HepG2 (cell line): ENCODE measurements around the gene ENTPD2. TPM values are rescaled to one million over a fixed set of nuclear protein-coding genes. Genes with fewer than 3 reads are reported as not detected.

Source experiments
- CHD4 ChIP-seq: fragments of 200-600 bp; sonication (generic); IDR thresholded peaks from 2 replicates; pipeline ENCODE4 v1.7.0; 2017; ENCODE audit warnings: mild to moderate bottlenecking, low read length, borderline replicate concordance
- CSRNP2 ChIP-seq: sonication (generic); formaldehyde crosslinking; conservative IDR thresholded peaks from 2 replicates; pipeline ENCODE4 v1.8.0; 2022; ENCODE audit warnings: low read depth, missing genetic modification reagents
- GATAD2A ChIP-seq: IDR thresholded peaks from 2 replicates; pipeline ENCODE4 v1.6.1; 2016
- HNF1A ChIP-seq, 2 experiments: sonication (generic) in 1 of 2; formaldehyde crosslinking in 1 of 2; IDR thresholded peaks; 2 replicates each; pipeline versions ENCODE4 v1.4.0 to v1.6.1; 2016 to 2020; ENCODE audit warnings: borderline replicate concordance in 1 of 2, low read depth in 1 of 2, mild to moderate bottlenecking in 1 of 2, missing genetic modification reagents in 1 of 2
- KAT7 ChIP-seq: IDR thresholded peaks from 2 replicates; pipeline ENCODE4 v1.6.1; 2018; ENCODE audit warnings: borderline replicate concordance, missing compliant biosample characterization
- KDM2A ChIP-seq: sonication (generic); formaldehyde crosslinking; IDR thresholded peaks from 2 replicates; pipeline ENCODE4 v1.4.0; 2020; ENCODE audit warnings: low read depth, missing genetic modification reagents, borderline replicate concordance
- NR2F2 ChIP-seq: IDR thresholded peaks from 2 replicates; pipeline ENCODE4 v1.6.1; 2012; ENCODE audit warnings: low read depth, inconsistent platforms, borderline replicate concordance
- POLR2G ChIP-seq: fragments of 200-400 bp; formaldehyde crosslinking; IDR thresholded peaks from 2 replicates; pipeline ENCODE4 v1.6.1; 2018; ENCODE audit warnings: mild to moderate bottlenecking, low read depth, low read length, moderate library complexity
- XBP1 ChIP-seq: sonication (generic); formaldehyde crosslinking; IDR thresholded peaks from 2 replicates; pipeline ENCODE4 v1.5.0; 2020; ENCODE audit warnings: missing genetic modification reagents
- ZNF296 ChIP-seq: sonication (generic); formaldehyde crosslinking; conservative IDR thresholded peaks from 2 replicates; pipeline ENCODE4 v1.5.0; 2020; ENCODE audit warnings: mild to moderate bottlenecking, missing genetic modification reagents
- ZNF33B ChIP-seq: sonication (generic); formaldehyde crosslinking; IDR thresholded peaks from 2 replicates; pipeline ENCODE4 v1.5.1; 2020; ENCODE audit warnings: mild to moderate bottlenecking, missing genetic modification reagents
- ZNF407 ChIP-seq: sonication (generic); formaldehyde crosslinking; IDR thresholded peaks from one replicate; pipeline ENCODE4 v1.5.1; 2020; ENCODE audit warnings: mild to moderate bottlenecking, missing genetic modification reagents; ENCODE audit errors: not compliant biosample characterization
- ZNF510 ChIP-seq: sonication (generic); formaldehyde crosslinking; IDR thresholded peaks from 2 replicates; pipeline ENCODE4 v1.4.0; 2020; ENCODE audit warnings: low read depth, mild to moderate bottlenecking, missing genetic modification reagents
- ZNF552 ChIP-seq: sonication (generic); formaldehyde crosslinking; IDR thresholded peaks from 2 replicates; pipeline ENCODE4 v1.9.0; 2022; ENCODE audit warnings: missing genetic modification reagents, mild to moderate bottlenecking, borderline replicate concordance
- polyA plus RNA-seq, 8 experiments: library from polyadenylated mRNA; depleted of rRNA in 3 of 8; stranded (reverse) in 7 of 8; unstranded in 1 of 8; fragments of >200 nt; fragmentation: Illumina TruSeq in 4 of 8; extraction: Trizol in 4 of 8; gene quantifications; 2 replicates each; pipeline versions ENCODE4 v1.2.1 to v1.2.3, GENCODE V29; 2011 to 2016; ENCODE audit warnings: low read depth in 4 of 8, missing spikeins in 1 of 8, mixed read lengths in 1 of 8; ENCODE audit not compliant: insufficient read depth in 1 of 8
- total RNA-seq, 5 experiments: library from RNA; depleted of rRNA; stranded (reverse); fragments of >200 nt; fragmentation: Illumina TruSeq; extraction: Trizol; gene quantifications; 2 replicates each; pipeline ENCODE4 v1.2.3, GENCODE V29; 2016; ENCODE audit warnings: low read depth in 1 of 5

Gene ENTPD2
- total and polyA plus RNA-seq, 2 of the 13 experiments (the other 11 are each of a cell fraction or from before 2014, with no cell fraction given), result 0.95 to 3.2 TPM

- TF ChIP-seq NR2F2 (no peak), CHD4 (no peak), ZNF552 (CRISPR knock-in tag) (no peak), ZNF407 (no peak), HNF1A (IDR thresholded peaks at IDR 0.05; ENCODE audit: low read depth) (no peak), HNF1A (CRISPR knock-in tag; IDR thresholded peaks at IDR 0.05; ENCODE audit: borderline replicate concordance) (no peak), KDM2A (peak; percentile 92), GATAD2A (CRISPR knock-in tag) (0 out of 2 replicates have a peak, but pooled peaks have one; percentile 22), ZNF296 (no peak), POLR2G (no peak), CSRNP2 (CRISPR knock-in tag) (no peak), ZNF510 (no peak), ZNF33B (CRISPR knock-in tag) (no peak), XBP1 (no peak), KAT7 (CRISPR knock-in tag) (no peak)
Measured at GRCh38 chr9:137064027-137064879, 10.4 kb upstream of the ENTPD2 start (continued).
